ENCODE data around the gene CFB.
A peak's percentile ranks its signal among the peaks of the same experiment; 100 is the strongest.
"Not testable (repeated sequence)": the region's sequence is repeated elsewhere in the genome, so short reads cannot be mapped to it uniquely, and the experiment has no call there.

Gene CFB

GRCh38 chr6:31971279-31971992, 25.5 kb downstream of the CFB start:
- DNase-seq (ENCODE audit: low spot score): no peak

- peak; percentile 97 for DNase-seq (ENCODE audit: low spot score)
Measured at GRCh38 chr6:31971993-31972708, 26.3 kb downstream of the CFB start, which contains the start of gene DXO. Gene DXO (minus strand): TSS chr6:31972138. CDS start chr6:31971675, 463 bp downstream.

GRCh38 chr6:31972709-31973350, 26.9 kb downstream of the CFB start:
- DNase-seq (ENCODE audit: low spot score): peak; percentile 15

- not testable (repeated sequence) for DNase-seq (ENCODE audit: low spot score)
Measured at GRCh38 chr6:31976065-31976464, 30.2 kb downstream of the CFB start.

GRCh38 chr6:31977816-31978431, 32.0 kb downstream of the CFB start:
- no peak for DNase-seq (ENCODE audit: low spot score)

GRCh38 chr6:31978831-31979230, 32.9 kb downstream of the CFB start:
- DNase-seq (ENCODE audit: low spot score): no peak

GRCh38 chr6:31979238-31979898, 33.5 kb downstream of the CFB start:
- DNase-seq (ENCODE audit: low spot score): no peak

GRCh38 chr6:31980195-31980876, 34.4 kb downstream of the CFB start:
- DNase-seq (ENCODE audit: low spot score): not testable (repeated sequence)

GRCh38 chr6:31980998-31981397, 35.1 kb downstream of the CFB start:
- not testable (repeated sequence) for DNase-seq (ENCODE audit: low spot score)

GRCh38 chr6:31981744-31982143, 35.8 kb downstream of the CFB start, which contains the start of gene C4A:
Gene C4A (plus strand): TSS chr6:31982057. CDS start chr6:31982108, 51 bp downstream.
- not testable (repeated sequence) for DNase-seq (ENCODE audit: low spot score)

- not testable (repeated sequence) for DNase-seq (ENCODE audit: low spot score)
Measured at GRCh38 chr6:31989363-31989762, 43.5 kb downstream of the CFB start.

GRCh38 chr6:31994421-31994820, 48.5 kb downstream of the CFB start:
- not testable (repeated sequence) for DNase-seq (ENCODE audit: low spot score)

- DNase-seq (ENCODE audit: low spot score): not testable (repeated sequence)
Measured at GRCh38 chr6:31996385-31996784, 50.5 kb downstream of the CFB start.

All from HuH-7 (cell line).